ENCODE measurements around the gene PPP6R2. TPM values are rescaled to one million over a fixed set of nuclear protein-coding genes. Genes with fewer than 3 reads are reported as not detected.

Gene PPP6R2
- total RNA-seq, 1 donor, result 61.2 TPM

DNA sequence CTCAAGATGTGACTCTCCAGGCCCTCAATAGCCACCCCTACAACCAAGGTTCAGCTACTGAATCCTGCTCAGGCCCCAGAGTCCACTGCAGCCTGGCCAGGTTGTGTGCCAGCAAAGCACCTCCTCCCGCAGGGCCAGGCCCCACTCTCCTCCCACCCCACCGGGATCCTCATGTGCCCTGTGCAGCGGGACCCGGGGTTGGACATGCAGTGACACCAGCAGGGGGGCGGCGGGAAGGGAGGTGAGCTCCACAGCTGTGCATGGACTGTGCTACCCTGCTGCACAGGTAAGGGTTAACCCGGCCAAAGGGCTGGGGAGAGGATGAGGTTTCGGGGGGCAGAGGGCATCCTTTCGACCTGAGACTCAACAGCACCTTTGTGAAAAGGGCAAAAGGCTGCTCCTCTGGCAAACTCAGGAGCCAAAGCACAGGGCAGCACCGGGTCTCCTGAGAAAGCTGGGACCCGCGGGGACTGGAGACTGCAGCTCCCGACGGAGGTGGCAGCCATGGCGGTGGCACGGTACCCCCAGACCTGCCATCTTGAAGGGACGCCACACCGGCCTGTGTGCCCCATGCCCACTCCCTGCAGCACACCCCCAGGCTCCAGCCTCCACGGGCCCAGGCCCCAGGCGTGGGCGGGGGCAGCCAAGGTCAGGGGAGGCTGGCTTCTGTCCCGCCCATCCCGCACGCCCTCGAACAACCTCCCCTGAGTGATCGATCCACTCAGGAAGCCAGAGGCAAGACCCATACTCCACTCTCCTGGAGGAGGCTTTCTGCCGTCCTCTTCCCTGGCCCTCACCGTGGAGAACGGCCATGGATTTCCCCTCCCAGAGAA lies 46.3 kb upstream of the PPP6R2 start:
- Histone ChIP-seq H3K4me2 (ENCODE audit: insufficient read depth, low read length) (no peak overlapping the region), H4K20me1 (ENCODE audit: insufficient read depth, low read length) (peaks cover 63% of the 10 kb centered on the region), H3K4me1 (ENCODE audit: insufficient read depth, low read length) (peaks cover 46% of the 10 kb centered on the region)

DNA sequence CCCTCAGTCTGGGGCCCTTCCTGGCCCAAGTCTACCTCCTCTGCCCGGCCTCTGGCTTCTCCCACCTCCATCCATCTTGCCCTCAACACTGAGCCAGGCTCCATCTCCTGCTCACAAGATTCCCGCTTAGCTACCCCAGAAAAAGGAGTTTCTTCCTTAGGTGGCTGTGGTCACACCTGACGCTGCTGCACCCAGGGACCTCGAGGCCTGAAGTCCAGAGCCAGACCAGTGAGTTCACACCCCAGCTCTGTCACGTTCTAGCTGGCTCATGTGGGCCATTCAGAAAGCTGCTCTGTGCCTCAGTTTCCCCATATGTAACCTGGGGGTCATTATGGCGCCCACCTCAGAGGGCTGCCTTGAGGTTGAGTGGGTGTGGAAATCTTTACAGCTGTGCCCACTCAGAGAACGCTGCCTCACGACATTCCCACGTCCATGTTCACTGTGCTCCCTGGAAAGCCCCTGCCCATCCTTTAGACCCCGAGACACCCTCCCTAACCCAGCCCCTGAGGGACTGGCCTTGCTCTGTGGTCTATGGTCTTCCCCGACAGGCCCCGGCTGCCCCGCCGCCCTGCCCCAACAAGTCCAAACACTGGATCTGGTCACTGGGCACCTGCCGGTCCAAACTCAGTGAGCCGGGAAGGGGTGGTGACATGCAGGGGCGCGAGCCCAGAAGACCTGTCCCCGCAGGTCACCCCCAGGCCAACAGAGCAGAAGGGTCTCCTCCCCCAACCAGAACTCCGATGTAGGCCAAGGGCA lies 45.4 kb upstream of the PPP6R2 start:
- Histone ChIP-seq H2AFZ (ENCODE audit: low read length) (no peak overlapping the region), H3K27me3 (ENCODE audit: insufficient read depth, low read length) (no peaks in the 10 kb centered on the region), H3K4me1 (ENCODE audit: insufficient read depth, low read length) (peaks cover 49% of the 10 kb centered on the region), H3K36me3 (ENCODE audit: insufficient read depth, low read length) (peaks cover 7% of the 10 kb centered on the region), H3K79me2 (ENCODE audit: insufficient read depth, low read length) (peaks cover 98% of the 10 kb centered on the region), H3K4me2 (ENCODE audit: insufficient read depth, low read length) (no peak overlapping the region), H3K4me3 (ENCODE audit: insufficient read depth, low read length) (no peak overlapping the region), H4K20me1 (ENCODE audit: insufficient read depth, low read length) (peaks cover 66% of the 10 kb centered on the region), H3K9me3 (ENCODE audit: low read depth, low read length) (no peaks in the 10 kb centered on the region), H3K27ac (ENCODE audit: low read depth, low read length) (peak overlapping the region; percentile 51)
- no peak for DNase-seq (ENCODE audit: insufficient read length, low spot score, missing footprints)
- TF ChIP-seq, protein P1, sequence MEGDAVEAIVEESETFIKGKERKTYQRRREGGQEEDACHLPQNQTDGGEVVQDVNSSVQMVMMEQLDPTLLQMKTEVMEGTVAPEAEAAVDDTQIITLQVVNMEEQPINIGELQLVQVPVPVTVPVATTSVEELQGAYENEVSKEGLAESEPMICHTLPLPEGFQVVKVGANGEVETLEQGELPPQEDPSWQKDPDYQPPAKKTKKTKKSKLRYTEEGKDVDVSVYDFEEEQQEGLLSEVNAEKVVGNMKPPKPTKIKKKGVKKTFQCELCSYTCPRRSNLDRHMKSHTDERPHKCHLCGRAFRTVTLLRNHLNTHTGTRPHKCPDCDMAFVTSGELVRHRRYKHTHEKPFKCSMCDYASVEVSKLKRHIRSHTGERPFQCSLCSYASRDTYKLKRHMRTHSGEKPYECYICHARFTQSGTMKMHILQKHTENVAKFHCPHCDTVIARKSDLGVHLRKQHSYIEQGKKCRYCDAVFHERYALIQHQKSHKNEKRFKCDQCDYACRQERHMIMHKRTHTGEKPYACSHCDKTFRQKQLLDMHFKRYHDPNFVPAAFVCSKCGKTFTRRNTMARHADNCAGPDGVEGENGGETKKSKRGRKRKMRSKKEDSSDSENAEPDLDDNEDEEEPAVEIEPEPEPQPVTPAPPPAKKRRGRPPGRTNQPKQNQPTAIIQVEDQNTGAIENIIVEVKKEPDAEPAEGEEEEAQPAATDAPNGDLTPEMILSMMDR (IDR thresholded peaks at IDR 0.05; ENCODE audit: extremely low read depth, low read depth, low read length), result no peak

More for the DNA sequence above, 46.3 kb upstream of the PPP6R2 start:
- peak overlapping the region; percentile 51 for H3K27ac ChIP-seq (ENCODE audit: low read depth, low read length)
- H3K36me3 ChIP-seq (ENCODE audit: insufficient read depth, low read length), result peaks cover 7% of the 10 kb centered on the region
- H3K79me2 ChIP-seq (ENCODE audit: insufficient read depth, low read length), result peaks cover 97% of the 10 kb centered on the region
- H3K9me3 ChIP-seq (ENCODE audit: low read depth, low read length), result no peaks in the 10 kb centered on the region
- no peak overlapping the region for H3K4me3 ChIP-seq (ENCODE audit: insufficient read depth, low read length)
- no peak for DNase-seq (ENCODE audit: insufficient read length, low spot score, missing footprints)
- H2AFZ ChIP-seq (ENCODE audit: low read length), result no peak overlapping the region
- no peaks in the 10 kb centered on the region for H3K27me3 ChIP-seq (ENCODE audit: insufficient read depth, low read length)
- TF ChIP-seq, protein P1 (IDR thresholded peaks at IDR 0.05; ENCODE audit: extremely low read depth, low read depth, low read length), result no peak

DNA sequence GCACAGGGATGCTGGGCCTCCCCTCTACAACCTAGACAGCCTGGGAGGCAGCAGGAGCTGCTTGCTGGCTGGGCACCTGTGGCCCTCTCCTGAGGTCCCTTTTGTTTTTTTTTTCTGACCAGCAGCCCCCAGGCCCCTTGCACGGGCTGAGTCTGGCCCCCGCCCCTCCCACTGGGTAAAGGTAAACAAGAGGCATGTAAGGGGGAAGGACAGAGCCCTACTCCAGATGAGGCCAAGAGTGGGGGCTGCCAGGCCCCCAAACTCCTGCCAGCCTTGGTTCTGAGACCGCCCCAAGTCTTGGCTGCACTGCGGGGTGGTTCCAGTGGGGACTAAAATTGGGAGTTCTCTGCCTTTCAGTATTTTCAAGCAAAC lies 44.9 kb upstream of the PPP6R2 start:
- Histone ChIP-seq H3K4me2 (ENCODE audit: insufficient read depth, low read length) (no peak overlapping the region), H3K79me2 (ENCODE audit: insufficient read depth, low read length) (peaks cover 98% of the 10 kb centered on the region), H2AFZ (ENCODE audit: low read length) (no peak overlapping the region), H3K4me1 (ENCODE audit: insufficient read depth, low read length) (peaks cover 50% of the 10 kb centered on the region), H4K20me1 (ENCODE audit: insufficient read depth, low read length) (peaks cover 68% of the 10 kb centered on the region), H3K4me3 (ENCODE audit: insufficient read depth, low read length) (no peak overlapping the region), H3K27ac (ENCODE audit: low read depth, low read length) (no peak overlapping the region), H3K9me3 (ENCODE audit: low read depth, low read length) (no peaks in the 10 kb centered on the region), H3K36me3 (ENCODE audit: insufficient read depth, low read length) (peaks cover 3% of the 10 kb centered on the region), H3K27me3 (ENCODE audit: insufficient read depth, low read length) (no peaks in the 10 kb centered on the region)
- no peak for DNase-seq (ENCODE audit: insufficient read length, low spot score, missing footprints)
- TF ChIP-seq, protein P1 (IDR thresholded peaks at IDR 0.05; ENCODE audit: extremely low read depth, low read depth, low read length), result no peak
